HL-60 (cell line): ENCODE measurements around the gene PMEL.

Experiments used
- DNase-seq, 2 experiments: peaks; one replicate each; pipeline ENCODE4 v3.0.0-alpha.2; 2010 to 2020; ENCODE audit warnings: low read depth in 1 of 2, low spot score in 1 of 2
- H3K27ac ChIP-seq: fragments of 250-450 bp; sonication (Bioruptor Pico); replicated peaks from 2 replicates; pipeline ENCODE4 v1.5.1; 2020; ENCODE audit warnings: mild to moderate bottlenecking, moderate library complexity
- H3K27me3 ChIP-seq: fragments of 250-450 bp; sonication (Bioruptor Pico); 2 replicates; pipeline ENCODE4 v1.5.1; 2021; ENCODE audit warnings: mild to moderate bottlenecking, moderate library complexity; ENCODE audit not compliant: insufficient read depth, poor library complexity, severe bottlenecking
- H3K4me3 ChIP-seq: replicated peaks from 2 replicates; pipeline ENCODE4 v1.5.1; 2011; ENCODE audit warnings: mild to moderate bottlenecking, control low read depth, low read length; ENCODE audit not compliant: insufficient read depth
- GABPA ChIP-seq: IDR thresholded peaks from 2 replicates; pipeline ENCODE4 v1.6.1; 2012; ENCODE audit warnings: low read depth
- POLR2AphosphoS5 ChIP-seq: IDR thresholded peaks from 2 replicates; pipeline ENCODE4 v1.6.1; 2012; ENCODE audit warnings: low read depth
- SPI1 ChIP-seq: IDR thresholded peaks from 2 replicates; pipeline ENCODE4 v1.6.1; 2012; ENCODE audit warnings: low read depth, mild to moderate bottlenecking, borderline replicate concordance
- long read RNA-seq: library from polyadenylated mRNA; unstranded; transcript quantifications from one replicate; pipeline ENCODE4 v2.0.0, GENCODE V29; 2020
- TF ChIP-seq, protein P1 (sequence below): IDR thresholded peaks from 2 replicates; pipeline ENCODE4 v1.6.1; 2012; ENCODE audit warnings: low read depth; ENCODE audit not compliant: insufficient replicate concordance
- TF ChIP-seq, protein P2 (sequence below): IDR thresholded peaks from one replicate; pipeline ENCODE4 v1.5.1; 2011; ENCODE audit warnings: low read length, control low read depth, inconsistent platforms; ENCODE audit not compliant: insufficient read depth

PMEL gene
- long read RNA-seq, partial matches to known transcripts = 0 of 4 reads
- long read RNA-seq, other reads (novel, unspliced or antisense) = 4 of 4 reads

DNA sequence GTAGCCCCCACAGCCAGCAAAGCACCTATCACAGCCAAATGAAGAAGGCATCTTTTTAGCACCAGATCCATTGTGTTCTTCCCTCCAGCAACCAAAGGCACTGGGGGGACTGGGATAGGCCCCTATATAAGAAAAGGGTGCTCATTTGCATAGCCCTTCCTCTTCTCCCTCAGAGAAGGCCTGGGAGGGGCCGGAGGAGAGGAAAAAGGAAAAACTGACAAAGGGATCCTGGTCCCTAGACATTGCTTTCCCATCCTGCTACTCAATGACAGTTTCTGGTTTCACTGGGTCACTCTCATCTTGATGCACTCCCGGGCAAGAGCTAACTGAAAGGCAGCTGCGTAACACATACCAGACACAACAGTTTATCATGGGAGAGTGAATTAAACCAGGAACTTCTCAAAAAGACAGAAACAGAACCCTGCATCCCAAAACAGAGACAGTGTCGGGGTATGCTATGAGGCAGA lies at the start of gene PMEL:
Gene PMEL (minus strand): TSS at position 102 of the 467 bp plus-strand sequence. CDS start 31 bp downstream, at position 71.
- DNase-seq = no peak
- Histone ChIP-seq H3K27me3 (no peaks in the 10 kb centered on the region), H3K4me3 (peak within 1 kb of the TSS; percentile 95), H3K27ac (peak within 1 kb of the TSS; percentile 70)
- no peak for TF ChIP-seq SPI1
- TF ChIP-seq, protein P1, sequence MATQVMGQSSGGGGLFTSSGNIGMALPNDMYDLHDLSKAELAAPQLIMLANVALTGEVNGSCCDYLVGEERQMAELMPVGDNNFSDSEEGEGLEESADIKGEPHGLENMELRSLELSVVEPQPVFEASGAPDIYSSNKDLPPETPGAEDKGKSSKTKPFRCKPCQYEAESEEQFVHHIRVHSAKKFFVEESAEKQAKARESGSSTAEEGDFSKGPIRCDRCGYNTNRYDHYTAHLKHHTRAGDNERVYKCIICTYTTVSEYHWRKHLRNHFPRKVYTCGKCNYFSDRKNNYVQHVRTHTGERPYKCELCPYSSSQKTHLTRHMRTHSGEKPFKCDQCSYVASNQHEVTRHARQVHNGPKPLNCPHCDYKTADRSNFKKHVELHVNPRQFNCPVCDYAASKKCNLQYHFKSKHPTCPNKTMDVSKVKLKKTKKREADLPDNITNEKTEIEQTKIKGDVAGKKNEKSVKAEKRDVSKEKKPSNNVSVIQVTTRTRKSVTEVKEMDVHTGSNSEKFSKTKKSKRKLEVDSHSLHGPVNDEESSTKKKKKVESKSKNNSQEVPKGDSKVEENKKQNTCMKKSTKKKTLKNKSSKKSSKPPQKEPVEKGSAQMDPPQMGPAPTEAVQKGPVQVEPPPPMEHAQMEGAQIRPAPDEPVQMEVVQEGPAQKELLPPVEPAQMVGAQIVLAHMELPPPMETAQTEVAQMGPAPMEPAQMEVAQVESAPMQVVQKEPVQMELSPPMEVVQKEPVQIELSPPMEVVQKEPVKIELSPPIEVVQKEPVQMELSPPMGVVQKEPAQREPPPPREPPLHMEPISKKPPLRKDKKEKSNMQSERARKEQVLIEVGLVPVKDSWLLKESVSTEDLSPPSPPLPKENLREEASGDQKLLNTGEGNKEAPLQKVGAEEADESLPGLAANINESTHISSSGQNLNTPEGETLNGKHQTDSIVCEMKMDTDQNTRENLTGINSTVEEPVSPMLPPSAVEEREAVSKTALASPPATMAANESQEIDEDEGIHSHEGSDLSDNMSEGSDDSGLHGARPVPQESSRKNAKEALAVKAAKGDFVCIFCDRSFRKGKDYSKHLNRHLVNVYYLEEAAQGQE = no peak
- no peak for TF ChIP-seq GABPA
- TF ChIP-seq, protein P2, sequence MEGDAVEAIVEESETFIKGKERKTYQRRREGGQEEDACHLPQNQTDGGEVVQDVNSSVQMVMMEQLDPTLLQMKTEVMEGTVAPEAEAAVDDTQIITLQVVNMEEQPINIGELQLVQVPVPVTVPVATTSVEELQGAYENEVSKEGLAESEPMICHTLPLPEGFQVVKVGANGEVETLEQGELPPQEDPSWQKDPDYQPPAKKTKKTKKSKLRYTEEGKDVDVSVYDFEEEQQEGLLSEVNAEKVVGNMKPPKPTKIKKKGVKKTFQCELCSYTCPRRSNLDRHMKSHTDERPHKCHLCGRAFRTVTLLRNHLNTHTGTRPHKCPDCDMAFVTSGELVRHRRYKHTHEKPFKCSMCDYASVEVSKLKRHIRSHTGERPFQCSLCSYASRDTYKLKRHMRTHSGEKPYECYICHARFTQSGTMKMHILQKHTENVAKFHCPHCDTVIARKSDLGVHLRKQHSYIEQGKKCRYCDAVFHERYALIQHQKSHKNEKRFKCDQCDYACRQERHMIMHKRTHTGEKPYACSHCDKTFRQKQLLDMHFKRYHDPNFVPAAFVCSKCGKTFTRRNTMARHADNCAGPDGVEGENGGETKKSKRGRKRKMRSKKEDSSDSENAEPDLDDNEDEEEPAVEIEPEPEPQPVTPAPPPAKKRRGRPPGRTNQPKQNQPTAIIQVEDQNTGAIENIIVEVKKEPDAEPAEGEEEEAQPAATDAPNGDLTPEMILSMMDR = no peak
- TF ChIP-seq POLR2AphosphoS5 = no peak

DNA sequence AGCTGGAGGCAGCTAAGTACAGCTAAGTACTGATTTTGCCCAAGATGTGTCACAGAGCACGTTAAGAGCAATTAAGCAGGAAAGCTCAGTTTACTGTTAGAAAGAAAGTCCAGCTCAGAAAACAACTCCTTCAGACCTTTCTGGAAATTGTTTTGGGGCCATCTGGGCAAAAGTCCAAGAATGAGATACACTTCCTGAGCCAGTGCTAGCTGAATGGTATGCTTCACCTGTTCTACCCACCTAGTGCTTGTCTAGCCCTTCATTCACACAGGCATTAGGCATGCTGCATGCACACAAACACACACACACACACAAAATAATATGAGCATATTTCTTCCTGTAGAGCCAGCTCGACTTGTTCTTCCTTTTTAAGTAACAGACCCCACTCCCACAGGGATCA lies 48.4 kb upstream of the PMEL start:
- Histone ChIP-seq H3K27me3 (no peaks in the 10 kb centered on the region), H3K27ac (no peak overlapping the region), H3K4me3 (no peak overlapping the region)
- DNase-seq = no peak
- TF ChIP-seq POLR2AphosphoS5 (no peak), GABPA (no peak), SPI1 (no peak)
- TF ChIP-seq, protein P1 = no peak
- TF ChIP-seq, protein P2 = no peak

DNA sequence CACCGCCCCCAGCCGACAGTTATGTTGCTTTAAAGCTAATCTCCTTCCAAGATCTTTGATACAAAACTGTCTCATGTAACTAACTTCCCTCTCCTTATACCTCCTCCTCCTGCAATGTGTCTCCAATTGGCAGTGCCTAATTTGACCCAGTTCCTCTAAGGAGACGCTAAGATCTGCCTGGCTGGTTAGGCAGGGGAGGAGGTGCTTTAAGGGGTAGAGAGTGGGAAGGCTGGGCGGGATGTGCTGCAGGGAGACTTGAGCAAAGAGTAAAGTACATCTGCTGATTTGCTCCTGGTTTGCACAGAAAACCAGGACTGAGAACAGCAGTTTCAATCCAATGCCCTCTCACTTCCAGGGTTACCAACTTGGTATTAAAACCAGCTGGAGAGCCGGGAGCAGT lies 47.6 kb upstream of the PMEL start:
- Histone ChIP-seq H3K27ac (no peak overlapping the region), H3K27me3 (no peaks in the 10 kb centered on the region), H3K4me3 (no peak overlapping the region)
- TF ChIP-seq POLR2AphosphoS5 = no peak
- TF ChIP-seq GABPA = no peak
- TF ChIP-seq, protein P2 = no peak
- TF ChIP-seq SPI1 = no peak
- TF ChIP-seq, protein P1 = no peak
- peak in 1 of 2 experiments; percentile 17 for DNase-seq
